ENCODE measurements around the gene INPP5F.

DNA sequence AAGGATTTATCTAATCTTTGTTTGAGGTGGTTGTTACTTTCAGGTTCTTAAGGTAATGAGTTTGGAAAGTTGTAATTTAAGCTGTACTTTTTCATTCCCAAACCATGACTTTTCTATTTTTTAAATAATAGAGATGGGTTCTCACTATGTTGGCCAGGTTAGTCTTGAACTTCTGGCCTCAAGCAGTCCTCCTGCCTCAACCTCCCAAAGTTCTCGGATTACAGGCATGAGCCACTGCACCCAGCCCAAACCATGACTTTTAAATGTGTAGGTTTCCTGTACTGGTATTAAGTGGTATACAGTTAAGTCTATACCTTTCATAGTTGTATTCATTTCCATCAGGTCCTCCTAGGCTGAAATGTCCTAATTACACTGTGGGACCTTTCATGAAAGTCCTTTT lies 10.4 kb downstream of the INPP5F start:
- TF ChIP-seq POLR2A (IDR thresholded peaks at IDR 0.05), result no peak
- TF ChIP-seq CTCF (IDR thresholded peaks at IDR 0.05), result no peak

All from right lobe of liver (tissue), 4 donors.